HL-60 (cell line): ENCODE measurements around the gene GMCL2.

Experiments used
- DNase-seq, 2 experiments: peaks; one replicate each; pipeline ENCODE4 v3.0.0-alpha.2; 2010 to 2020; ENCODE audit warnings: low read depth in 1 of 2, low spot score in 1 of 2
- H3K27ac ChIP-seq: fragments of 250-450 bp; sonication (Bioruptor Pico); replicated peaks from 2 replicates; pipeline ENCODE4 v1.5.1; 2020; ENCODE audit warnings: mild to moderate bottlenecking, moderate library complexity
- H3K27me3 ChIP-seq: fragments of 250-450 bp; sonication (Bioruptor Pico); 2 replicates; pipeline ENCODE4 v1.5.1; 2021; ENCODE audit warnings: mild to moderate bottlenecking, moderate library complexity; ENCODE audit not compliant: insufficient read depth, poor library complexity, severe bottlenecking
- H3K4me3 ChIP-seq: replicated peaks from 2 replicates; pipeline ENCODE4 v1.5.1; 2011; ENCODE audit warnings: mild to moderate bottlenecking, control low read depth, low read length; ENCODE audit not compliant: insufficient read depth
- CTCF ChIP-seq: IDR thresholded peaks from one replicate; pipeline ENCODE4 v1.5.1; 2011; ENCODE audit warnings: low read length, control low read depth, inconsistent platforms; ENCODE audit not compliant: insufficient read depth
- GABPA ChIP-seq: IDR thresholded peaks from 2 replicates; pipeline ENCODE4 v1.6.1; 2012; ENCODE audit warnings: low read depth
- POLR2AphosphoS5 ChIP-seq: IDR thresholded peaks from 2 replicates; pipeline ENCODE4 v1.6.1; 2012; ENCODE audit warnings: low read depth
- REST ChIP-seq: IDR thresholded peaks from 2 replicates; pipeline ENCODE4 v1.6.1; 2012; ENCODE audit warnings: low read depth; ENCODE audit not compliant: insufficient replicate concordance
- SPI1 ChIP-seq: IDR thresholded peaks from 2 replicates; pipeline ENCODE4 v1.6.1; 2012; ENCODE audit warnings: low read depth, mild to moderate bottlenecking, borderline replicate concordance
- long read RNA-seq: library from polyadenylated mRNA; unstranded; transcript quantifications from one replicate; pipeline ENCODE4 v2.0.0, GENCODE V29; 2020

The GMCL2 gene
- long read RNA-seq, result 0 reads

- Histone ChIP-seq H3K27me3 (no peaks in the 10 kb centered on the region), H3K4me3 (no peak within 1 kb of the TSS), H3K27ac (no peak within 1 kb of the TSS)
- DNase-seq, result no peak
- no peak for TF ChIP-seq REST
- no peak for TF ChIP-seq SPI1
- no peak for TF ChIP-seq POLR2AphosphoS5
- TF ChIP-seq GABPA, result no peak
- no peak for TF ChIP-seq CTCF
Measured at GRCh38 chr5:178187014-178187413, at the start of gene GMCL2. GMCL2 (minus strand) TSS chr5:178187371; CDS start chr5:178187299, 72 bp downstream.

- Histone ChIP-seq H3K27me3 (no peaks in the 10 kb centered on the region), H3K27ac (no peak overlapping the region), H3K4me3 (no peak overlapping the region)
- TF ChIP-seq CTCF (no peak), SPI1 (no peak), POLR2AphosphoS5 (no peak), GABPA (no peak), REST (no peak)
- DNase-seq, result no peak
Measured at GRCh38 chr5:178236679-178237078, 49.5 kb upstream of the GMCL2 start.

GRCh38 chr5:178236126-178236525 is 49.0 kb upstream of the GMCL2 start:
- DNase-seq, result no peak
- Histone ChIP-seq H3K27ac (no peak overlapping the region), H3K27me3 (no peaks in the 10 kb centered on the region), H3K4me3 (no peak overlapping the region)
- TF ChIP-seq GABPA, result no peak
- TF ChIP-seq CTCF, result no peak
- 0 out of 2 replicates have a peak, but pooled peaks have one; percentile 22 for TF ChIP-seq POLR2AphosphoS5

- TF ChIP-seq REST, result no peak
- peak; percentile 10; the same call in 1 of the 2 replicates for TF ChIP-seq POLR2AphosphoS5
- Histone ChIP-seq H3K4me3 (no peak overlapping the region), H3K27me3 (no peaks in the 10 kb centered on the region), H3K27ac (no peak overlapping the region)
- no peak for DNase-seq
Measured at GRCh38 chr5:178235588-178235974, 48.4 kb upstream of the GMCL2 start.
